Endodermal cell (in vitro differentiated cells): ENCODE results near the gene HTN1. TPM values are rescaled to one million over a fixed set of nuclear protein-coding genes. Genes with fewer than 3 reads are reported as not detected.
"Not testable (repeated sequence)": the region's sequence is repeated elsewhere in the genome, so short reads cannot be mapped to it uniquely, and the experiment has no call there.

Source experiments
- DNase-seq: peaks from one replicate; pipeline ENCODE4 v3.0.0-alpha.2; 2017
- H3K27ac ChIP-seq: 2 replicates; pipeline ENCODE4 v1.5.1; 2013; ENCODE audit warnings: mild to moderate bottlenecking, low read depth, low read length, moderate library complexity
- H3K27me3 ChIP-seq: 2 replicates; pipeline ENCODE4 v1.6.1; 2013; ENCODE audit warnings: mild to moderate bottlenecking, low read length, moderate library complexity; ENCODE audit not compliant: insufficient read depth, control insufficient read depth, poor library complexity, severe bottlenecking
- H3K36me3 ChIP-seq: 2 replicates; pipeline ENCODE4 v1.7.0; 2013; ENCODE audit warnings: mild to moderate bottlenecking, low read length, moderate library complexity; ENCODE audit not compliant: control insufficient read depth, insufficient read depth
- H3K4me1 ChIP-seq: one replicate; pipeline ENCODE4 v1.7.0; 2013; ENCODE audit warnings: low read length; ENCODE audit not compliant: control insufficient read depth, insufficient read depth
- H3K4me3 ChIP-seq: 2 replicates; pipeline ENCODE4 v1.5.1; 2013; ENCODE audit warnings: mild to moderate bottlenecking, low read length, moderate library complexity
- H3K9ac ChIP-seq: 2 replicates; pipeline ENCODE4 v1.6.1; 2013; ENCODE audit warnings: mild to moderate bottlenecking, low read length, moderate library complexity; ENCODE audit not compliant: poor library complexity, severe bottlenecking; ENCODE audit errors: extremely low read depth
- H3K9me3 ChIP-seq: 2 replicates; pipeline ENCODE4 v1.6.1; 2013; ENCODE audit warnings: mild to moderate bottlenecking, low read length, moderate library complexity; ENCODE audit not compliant: control insufficient read depth
- H3K27ac Mint-ChIP-seq: 2 replicates; pipeline ENCODE4 v1.8.0; 2020; ENCODE audit warnings: mixed read lengths
- H3K27me3 Mint-ChIP-seq: 2 replicates; pipeline ENCODE4 v1.8.0; 2021; ENCODE audit warnings: mild to moderate bottlenecking, mixed read lengths; ENCODE audit not compliant: insufficient read depth
- H3K36me3 Mint-ChIP-seq: 2 replicates; pipeline ENCODE4 v1.8.0; 2020; ENCODE audit warnings: low read depth, mixed read lengths
- H3K4me1 Mint-ChIP-seq: 2 replicates; pipeline ENCODE4 v1.8.0; 2020; ENCODE audit warnings: mixed read lengths
- H3K4me3 Mint-ChIP-seq: 2 replicates; pipeline ENCODE4 v1.8.0; 2020; ENCODE audit warnings: mild to moderate bottlenecking, moderate library complexity, mixed read lengths
- H3K9me3 Mint-ChIP-seq: 2 replicates; pipeline ENCODE4 v1.8.0; 2020; ENCODE audit warnings: mild to moderate bottlenecking, mixed read lengths
- CTCF ChIP-seq: fragments of 200-600 bp; sonication (generic); conservative IDR thresholded peaks from 2 replicates; pipeline ENCODE4 v1.5.0; 2021; ENCODE audit warnings: antibody characterized with exemption, mild to moderate bottlenecking
- WGBS, 2 experiments: methylation state at CpG; one replicate each; pipeline versions ENCODE4 v1.1.5 to v1.1.7; 2013; ENCODE audit warnings: missing lambda C conversion rate in 2 of 2, mixed read lengths in 1 of 2; ENCODE audit not compliant: insufficient coverage in 1 of 2, insufficient read length in 1 of 2; 5-methylcytosine and 5-hydroxymethylcytosine counted together
- total RNA-seq, 2 donors: library from RNA; stranded (reverse); fragmentation: NEBNext Ultra II Directional in 1 of 2; extraction: Animal tissue kit (Norgen Biotek cat#: 25700) in 1 of 2; gene quantifications; 2 replicates in 1 of 2; 3 replicates in 1 of 2; pipeline ENCODE4 v1.2.1, GENCODE V29; 2021

HTN1 gene
- total RNA-seq, 2 donors from 2014 or later, result not detected

GRCh38 chr4:70041652-70042286 lies 8.5 kb upstream of the HTN1 start:
- no peak overlapping the region for H3K4me3 ChIP-seq

GRCh38 chr4:70056534-70056933 lies 6.3 kb downstream of the HTN1 start:
- WGBS, 2 experiments, result 75% methylated on average over 1 of the region's 1 CpG; no CpG with 5 or more reads in 1 of the 2 experiments
- H3K4me1 Mint-ChIP-seq, H3K9me3 Mint-ChIP-seq, DNase-seq, H3K27ac Mint-ChIP-seq, H3K27me3 ChIP-seq, H3K4me3 Mint-ChIP-seq, H3K27me3 Mint-ChIP-seq, H3K9ac ChIP-seq, H3K9me3 ChIP-seq, H3K4me1 ChIP-seq, H3K27ac ChIP-seq, H3K36me3 ChIP-seq, H3K36me3 Mint-ChIP-seq, H3K4me3 ChIP-seq: not testable (repeated sequence)

More at GRCh38 chr4:70041652-70042286, 8.5 kb upstream of the HTN1 start:
- H3K36me3 Mint-ChIP-seq, result no peaks in the 10 kb centered on the region
- H3K9me3 ChIP-seq, result no peaks in the 10 kb centered on the region
- no peaks in the 10 kb centered on the region for H3K4me1 ChIP-seq
- H3K9ac ChIP-seq, result no peak overlapping the region
- DNase-seq, result no peak
- TF ChIP-seq CTCF, result no peak
- no peaks in the 10 kb centered on the region for H3K27me3 Mint-ChIP-seq
- no peaks in the 10 kb centered on the region for H3K27me3 ChIP-seq
- no peak overlapping the region for H3K27ac Mint-ChIP-seq
- no peaks in the 10 kb centered on the region for H3K36me3 ChIP-seq
- H3K27ac ChIP-seq, result no peak overlapping the region
- H3K4me1 Mint-ChIP-seq, result no peaks in the 10 kb centered on the region
- H3K9me3 Mint-ChIP-seq, result peaks cover 27% of the 10 kb centered on the region
- H3K4me3 Mint-ChIP-seq, result no peak overlapping the region
- 92 to 93% methylated on average over 4 to 7 of the region's 7 CpGs for WGBS, 2 experiments

GRCh38 chr4:70057651-70058050 lies 7.4 kb downstream of the HTN1 start:
- H3K27ac ChIP-seq, result no peak overlapping the region

More at GRCh38 chr4:70057651-70058050, 7.4 kb downstream of the HTN1 start:
- no peaks in the 10 kb centered on the region for H3K9me3 ChIP-seq
- no peaks in the 10 kb centered on the region for H3K36me3 ChIP-seq
- Mint-ChIP-seq H3K4me1 (no peaks in the 10 kb centered on the region), H3K27ac (no peak overlapping the region), H3K4me3 (no peak overlapping the region), H3K27me3 (no peaks in the 10 kb centered on the region), H3K36me3 (no peaks in the 10 kb centered on the region), H3K9me3 (peaks cover 9% of the 10 kb centered on the region)
- no peak overlapping the region for H3K9ac ChIP-seq
- no peak overlapping the region for H3K4me3 ChIP-seq
- no peaks in the 10 kb centered on the region for H3K27me3 ChIP-seq
- H3K4me1 ChIP-seq, result no peaks in the 10 kb centered on the region
- no peak for TF ChIP-seq CTCF
- no peak for DNase-seq
- no CpG with 5 or more reads among the region's 1 CpG for WGBS, 2 experiments
